OCI-LY1 (cell line): ENCODE results near the gene BCL2.

Experiments
- H2AFZ ChIP-seq: fragments of 200-600 bp; sonication (generic), shearing (Covaris generic); 2 replicates; pipeline ENCODE4 v1.6.0; 2014; ENCODE audit warnings: antibody characterized with exemption, mild to moderate bottlenecking, low read length
- H3F3A ChIP-seq: fragments of 200-600 bp; sonication (generic), shearing (Covaris generic); 2 replicates; pipeline ENCODE4 v1.6.0; 2014; ENCODE audit warnings: mild to moderate bottlenecking, antibody characterized with exemption, low read length, moderate library complexity; ENCODE audit not compliant: insufficient read depth
- H3K27ac ChIP-seq: fragments of 200-600 bp; sonication (generic); 2 replicates; pipeline ENCODE4 v1.5.1; 2014; ENCODE audit warnings: low read length, mixed run types, mild to moderate bottlenecking, low read depth; ENCODE audit not compliant: poor library complexity, severe bottlenecking
- H3K27me3 ChIP-seq: fragments of 200-600 bp; sonication (generic); 2 replicates; pipeline ENCODE4 v1.6.0; 2014; ENCODE audit warnings: antibody characterized with exemption, mild to moderate bottlenecking, low read length, moderate library complexity; ENCODE audit not compliant: insufficient read depth
- H3K36me3 ChIP-seq: fragments of 200-600 bp; sonication (generic); 2 replicates; pipeline ENCODE4 v1.6.1; 2014; ENCODE audit warnings: mild to moderate bottlenecking, antibody characterized with exemption, low read length, moderate library complexity, mixed read lengths; ENCODE audit not compliant: insufficient read depth
- H3K4me1 ChIP-seq: fragments of 200-600 bp; sonication (generic); 2 replicates; pipeline ENCODE4 v1.5.1; 2014; ENCODE audit warnings: mild to moderate bottlenecking, low read length, moderate library complexity; ENCODE audit not compliant: insufficient read depth, severe bottlenecking
- H3K4me2 ChIP-seq: fragments of 200-600 bp; sonication (generic), shearing (Covaris generic); 2 replicates; pipeline ENCODE4 v1.6.1; 2014; ENCODE audit warnings: low read length
- H3K4me3 ChIP-seq: fragments of 200-600 bp; sonication (generic); 2 replicates; pipeline ENCODE4 v1.5.1; 2014; ENCODE audit warnings: low read length, low read depth, mild to moderate bottlenecking, mixed read lengths; ENCODE audit not compliant: poor library complexity, severe bottlenecking
- H3K79me2 ChIP-seq: fragments of 200-600 bp; shearing (Covaris generic); 2 replicates; pipeline ENCODE4 v1.6.1; 2016; ENCODE audit warnings: mixed run types, low read length, mixed read lengths; ENCODE audit not compliant: insufficient read depth
- H3K9ac ChIP-seq: fragments of 200-600 bp; sonication (generic), shearing (Covaris generic); 2 replicates; pipeline ENCODE4 v1.6.1; 2014; ENCODE audit warnings: mild to moderate bottlenecking, low read length, mixed read lengths
- H3K9me2 ChIP-seq: fragments of 200-600 bp; sonication (generic), shearing (Covaris generic); 2 replicates; pipeline ENCODE4 v1.6.1; 2014; ENCODE audit warnings: low read depth, mild to moderate bottlenecking, low read length, mixed read lengths
- H3K9me3 ChIP-seq: fragments of 200-600 bp; shearing (Covaris generic); 2 replicates; pipeline ENCODE4 v1.6.1; 2014; ENCODE audit warnings: low read length, mixed read lengths
- H4K20me1 ChIP-seq: fragments of 200-600 bp; sonication (generic), shearing (Covaris generic); 2 replicates; pipeline ENCODE4 v1.6.0; 2016; ENCODE audit warnings: mild to moderate bottlenecking, low read length; ENCODE audit not compliant: insufficient read depth
- CTCF ChIP-seq: fragments of 200-600 bp; sonication (generic), shearing (Covaris generic); IDR thresholded peaks from 2 replicates; pipeline ENCODE4 v1.5.1; 2017; ENCODE audit warnings: mild to moderate bottlenecking, antibody characterized with exemption, low read length, moderate library complexity, mixed read lengths
- EZH2 ChIP-seq: fragments of 200-600 bp; sonication (generic), shearing (Covaris generic); IDR thresholded peaks from 2 replicates; pipeline ENCODE4 v1.8.0; 2017; ENCODE audit warnings: borderline replicate concordance, mixed run types, mild to moderate bottlenecking, antibody characterized with exemption, low read length, moderate library complexity, mixed read lengths

BCL2 gene

DNA sequence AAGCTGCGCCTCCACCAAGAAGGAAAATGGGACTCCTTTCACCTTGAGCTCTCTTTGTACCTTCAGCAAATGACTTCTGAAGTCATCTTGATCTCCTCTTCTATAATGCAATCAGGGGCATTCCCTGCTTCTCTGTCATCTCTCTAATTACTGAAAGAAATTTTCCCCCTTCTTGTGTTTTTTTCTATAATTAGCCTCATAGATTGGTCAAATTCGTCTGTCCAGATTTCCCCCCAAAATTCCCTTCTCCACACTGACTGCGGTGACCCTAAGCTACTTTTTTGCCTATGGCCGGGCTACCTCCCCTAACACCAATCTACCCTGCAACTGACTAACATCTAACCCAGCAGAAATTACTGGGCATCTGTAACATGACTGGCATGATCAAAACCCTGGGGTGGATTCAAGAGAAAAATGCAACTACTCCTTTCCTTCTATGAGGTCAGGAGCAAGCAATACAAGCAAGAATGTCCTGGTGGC lies 168.6 kb downstream of the BCL2 start:
- peak overlapping the region; percentile 99 for H3K27ac ChIP-seq
- H3K9me2 ChIP-seq: no peaks in the 10 kb centered on the region
- H2AFZ ChIP-seq: no peak overlapping the region
- H3K9me3 ChIP-seq: no peaks in the 10 kb centered on the region
- peak overlapping the region; percentile 61 for H3K4me3 ChIP-seq
- H3K4me2 ChIP-seq: peak overlapping the region; percentile 74
- peak overlapping the region; percentile 87 for H3K9ac ChIP-seq
- no peaks in the 10 kb centered on the region for H4K20me1 ChIP-seq
- peaks cover 99% of the 10 kb centered on the region for H3K4me1 ChIP-seq
- peaks cover 15% of the 10 kb centered on the region for H3F3A ChIP-seq
- no peaks in the 10 kb centered on the region for H3K27me3 ChIP-seq
- TF ChIP-seq CTCF (no peak), EZH2 (no peak)
- H3K36me3 ChIP-seq: peaks cover 93% of the 10 kb centered on the region
- peaks cover 94% of the 10 kb centered on the region for H3K79me2 ChIP-seq

- Histone ChIP-seq H3K4me2 (peak overlapping the region; percentile 74), H3K79me2 (peaks cover 96% of the 10 kb centered on the region), H3K27ac (peak overlapping the region; percentile 99)
Observed at GRCh38 chr18:63150326-63150725, 169.2 kb downstream of the BCL2 start.

GRCh38 chr18:63149302-63149587 lies 170.3 kb downstream of the BCL2 start:
- no peaks in the 10 kb centered on the region for H3K9me3 ChIP-seq
- peak overlapping the region; percentile 77 for H3K9ac ChIP-seq
- H2AFZ ChIP-seq: no peak overlapping the region
- H3K4me1 ChIP-seq: peaks cover 100% of the 10 kb centered on the region
- no peaks in the 10 kb centered on the region for H3K27me3 ChIP-seq
- H3K36me3 ChIP-seq: peaks cover 94% of the 10 kb centered on the region
- peaks cover 26% of the 10 kb centered on the region for H3F3A ChIP-seq
- H3K4me2 ChIP-seq: peak overlapping the region; percentile 73
- no peak for TF ChIP-seq EZH2
- TF ChIP-seq CTCF: no peak
- H3K27ac ChIP-seq: peak overlapping the region; percentile 99
- H3K9me2 ChIP-seq: no peaks in the 10 kb centered on the region
- no peaks in the 10 kb centered on the region for H4K20me1 ChIP-seq
- peak overlapping the region; percentile 53 for H3K4me3 ChIP-seq
- peaks cover 95% of the 10 kb centered on the region for H3K79me2 ChIP-seq

More at GRCh38 chr18:63150326-63150725, 169.2 kb downstream of the BCL2 start:
- Histone ChIP-seq H4K20me1 (no peaks in the 10 kb centered on the region), H3K36me3 (peaks cover 96% of the 10 kb centered on the region), H3K9me3 (no peaks in the 10 kb centered on the region), H3K9me2 (no peaks in the 10 kb centered on the region), H3K9ac (peak overlapping the region; percentile 87), H2AFZ (no peak overlapping the region), H3K4me3 (peak overlapping the region; percentile 61), H3F3A (peaks cover 18% of the 10 kb centered on the region), H3K27me3 (no peaks in the 10 kb centered on the region), H3K4me1 (peaks cover 100% of the 10 kb centered on the region)
- no peak for TF ChIP-seq CTCF
- no peak for TF ChIP-seq EZH2
